Myocyte (in vitro differentiated cells): ENCODE results near the gene SLC15A1. TPM values are rescaled to one million over a fixed set of nuclear protein-coding genes. Genes with fewer than 3 reads are reported as not detected.
"Not testable (repeated sequence)": the region's sequence is repeated elsewhere in the genome, so short reads cannot be mapped to it uniquely, and the experiment has no call there.

Source experiments
- DNase-seq: peaks from one replicate; pipeline ENCODE4 v3.0.0-alpha.2; 2012; ENCODE audit warnings: low read depth
- total RNA-seq: library from RNA; depleted of rRNA; stranded (reverse); fragments of >200 nt; gene quantifications from 2 replicates; pipeline ENCODE4 v1.2.3, GENCODE V29; 2014

Gene SLC15A1
- total RNA-seq, 1 donor from 2014 or later, result not detected

- DNase-seq, result no peak
Observed at GRCh38 chr13:98664510-98664909, 88.0 kb downstream of the SLC15A1 start.

GRCh38 chr13:98664047-98664446 lies 88.4 kb downstream of the SLC15A1 start:
- peak; percentile 66 for DNase-seq

- no peak for DNase-seq
Observed at GRCh38 chr13:98658131-98658530, 94.3 kb downstream of the SLC15A1 start.

GRCh38 chr13:98657506-98658085 lies 94.9 kb downstream of the SLC15A1 start:
- no peak for DNase-seq

GRCh38 chr13:98656223-98656622 lies 96.2 kb downstream of the SLC15A1 start:
- DNase-seq, result no peak

GRCh38 chr13:98653463-98653985 lies 98.9 kb downstream of the SLC15A1 start:
- DNase-seq, result peak; percentile 78

- no peak for DNase-seq
Observed at GRCh38 chr13:98652721-98653462, 99.6 kb downstream of the SLC15A1 start.

GRCh38 chr13:98652276-98652675 lies 100.2 kb downstream of the SLC15A1 start:
- DNase-seq, result no peak

- DNase-seq, result no peak
Observed at GRCh38 chr13:98651744-98652143, 100.7 kb downstream of the SLC15A1 start.

- no peak for DNase-seq
Observed at GRCh38 chr13:98650396-98651107, 101.9 kb downstream of the SLC15A1 start.

GRCh38 chr13:98649861-98650260 lies 102.6 kb downstream of the SLC15A1 start:
- no peak for DNase-seq

GRCh38 chr13:98648686-98649085 lies 103.8 kb downstream of the SLC15A1 start:
- DNase-seq, result no peak

- no peak for DNase-seq
Observed at GRCh38 chr13:98648141-98648540, 104.3 kb downstream of the SLC15A1 start.

- no peak for DNase-seq
Observed at GRCh38 chr13:98647121-98647520, 105.4 kb downstream of the SLC15A1 start.

GRCh38 chr13:98643479-98643878 lies 109.0 kb downstream of the SLC15A1 start:
- no peak for DNase-seq

GRCh38 chr13:98641075-98641474 lies 111.4 kb downstream of the SLC15A1 start:
- no peak for DNase-seq

- not testable (repeated sequence) for DNase-seq
Observed at GRCh38 chr13:98639785-98640184, 112.7 kb downstream of the SLC15A1 start.

- DNase-seq, result not testable (repeated sequence)
Observed at GRCh38 chr13:98638352-98638751, 114.1 kb downstream of the SLC15A1 start.
